Endothelial cell of umbilical vein (primary cell): ENCODE results near the gene TBCD. TPM values are rescaled to one million over a fixed set of nuclear protein-coding genes. Genes with fewer than 3 reads are reported as not detected.

Source experiments
- BruUV-seq: library from RNA; stranded (reverse); fragments of 400-500 nt; replicated peaks from 2 replicates; lab custom pipeline; 2021; lab: Mats Ljungman, UMichigan
- CTCF ChIA-PET: fragments of 300-600, 350-600 bp; sonication (Branson Sonifier 250); formaldehyde crosslinking; loops from one replicate; lab custom pipeline; 2021; ENCODE audit warnings: antibody characterized with exemption, inconsistent platforms; lab: Charles Lee
- POLR2A ChIA-PET: fragments of 300-600, 350-600 bp; sonication (Branson Sonifier 250); formaldehyde crosslinking; loops from one replicate; lab custom pipeline; 2021; ENCODE audit warnings: antibody characterized with exemption, inconsistent platforms; lab: Charles Lee
- DNase-seq: peaks from one replicate; pipeline ENCODE4 v3.0.0-alpha.2; 2011; ENCODE audit warnings: low read depth, low spot score
- FAIRE-seq: peaks from 2 replicates; lab custom pipeline; 2011; peaks lifted over from hg19 to GRCh38; lab: Jason Lieb, UNC
- H2AFZ ChIP-seq: 2 replicates; pipeline ENCODE4 v1.6.0; 2012; ENCODE audit warnings: low read depth, low read length, control low read depth, inconsistent platforms
- H3K27ac ChIP-seq: 2 replicates; pipeline ENCODE4 v1.5.1; 2011; ENCODE audit warnings: low read depth, mild to moderate bottlenecking, control low read depth, low read length, moderate library complexity; ENCODE audit not compliant: insufficient read depth
- H3K27me3 ChIP-seq, 2 experiments: 2 replicates each; pipeline versions ENCODE4 v1.6.0 to v1.6.1; 2011; ENCODE audit warnings: low read length in 2 of 2, mixed read lengths in 1 of 2; ENCODE audit not compliant: control insufficient read depth in 2 of 2, insufficient read depth in 2 of 2
- H3K36me3 ChIP-seq, 2 experiments: 2 replicates in 1 of 2; 3 replicates in 1 of 2; pipeline ENCODE4 v1.5.1; 2011; ENCODE audit warnings: low read length in 2 of 2, mild to moderate bottlenecking in 1 of 2, moderate library complexity in 1 of 2; ENCODE audit not compliant: control insufficient read depth in 2 of 2, insufficient read depth in 2 of 2; ENCODE audit errors: extremely low read depth in 1 of 2
- H3K4me1 ChIP-seq: 3 replicates; pipeline ENCODE4 v1.5.1; 2011; ENCODE audit warnings: mild to moderate bottlenecking, low read length; ENCODE audit not compliant: control insufficient read depth, insufficient read depth; ENCODE audit errors: extremely low read depth
- H3K4me2 ChIP-seq: 2 replicates; pipeline ENCODE4 v1.6.1; 2011; ENCODE audit warnings: low read length, control low read depth, mixed read lengths; ENCODE audit not compliant: insufficient read depth
- H3K4me3 ChIP-seq, 3 experiments: fragments of 200-600 bp in 1 of 3; sonication (generic), shearing (Covaris generic) in 1 of 3; replicated peaks in 1 of 3; 2 replicates each; pipeline ENCODE4 v1.5.1; 2011 to 2016; ENCODE audit warnings: control low read depth in 3 of 3, low read length in 3 of 3, mild to moderate bottlenecking in 2 of 3, inconsistent platforms in 1 of 3, low read depth in 1 of 3, moderate library complexity in 1 of 3; ENCODE audit not compliant: insufficient read depth in 1 of 3
- H3K79me2 ChIP-seq: 2 replicates; pipeline ENCODE4 v1.6.0; 2012; ENCODE audit warnings: low read length, inconsistent platforms; ENCODE audit not compliant: control insufficient read depth, insufficient read depth
- H3K9ac ChIP-seq: replicated peaks from 2 replicates; pipeline ENCODE3; 2011; ENCODE audit warnings: low read length, control low read depth; ENCODE audit not compliant: insufficient read depth; ENCODE audit errors: extremely low read depth
- H3K9me1 ChIP-seq: replicated peaks from 3 replicates; pipeline ENCODE4 v1.6.0; 2011; ENCODE audit warnings: mild to moderate bottlenecking, low read length; ENCODE audit not compliant: control insufficient read depth, insufficient read depth; ENCODE audit errors: extremely low read depth
- H3K9me3 ChIP-seq: replicated peaks from 2 replicates; pipeline ENCODE4 v1.5.1; 2012; ENCODE audit warnings: low read length, inconsistent platforms; ENCODE audit not compliant: control insufficient read depth, insufficient read depth
- H4K20me1 ChIP-seq: replicated peaks from 2 replicates; pipeline ENCODE3; 2011; ENCODE audit warnings: mild to moderate bottlenecking, low read length; ENCODE audit not compliant: control insufficient read depth, insufficient read depth; ENCODE audit errors: extremely low read depth
- CTCF ChIP-seq, 2 donors: IDR thresholded peaks; 1 replicate in 1 of 2; 2 replicates in 1 of 2; pipeline ENCODE4 v1.5.1; 2011; ENCODE audit warnings: low read length in 2 of 2, mild to moderate bottlenecking in 2 of 2, moderate library complexity in 2 of 2, control low read depth in 1 of 2, inconsistent platforms in 1 of 2, low read depth in 1 of 2; ENCODE audit not compliant: insufficient read depth in 1 of 2; ENCODE audit errors: extremely low read depth in 1 of 2
- EZH2 ChIP-seq: IDR thresholded peaks from 2 replicates; pipeline ENCODE4 v1.6.1; 2012; ENCODE audit warnings: borderline replicate concordance, low read depth, mild to moderate bottlenecking, moderate library complexity, low read length, inconsistent platforms; ENCODE audit not compliant: severe bottlenecking
- FOS ChIP-seq: IDR thresholded peaks from 2 replicates; pipeline ENCODE4 v1.6.1; 2011; ENCODE audit warnings: mild to moderate bottlenecking, low read length, moderate library complexity, borderline replicate concordance; ENCODE audit not compliant: insufficient read depth
- GATA2 ChIP-seq: IDR thresholded peaks from 2 replicates; pipeline ENCODE4 v1.7.0; 2011; ENCODE audit warnings: low read depth, mild to moderate bottlenecking, moderate library complexity, mixed read lengths, low read length; ENCODE audit not compliant: insufficient read length, insufficient read depth
- JUN ChIP-seq: IDR thresholded peaks from 2 replicates; pipeline ENCODE4 v1.6.1; 2011; ENCODE audit warnings: borderline replicate concordance, low read depth; ENCODE audit not compliant: insufficient read length, insufficient read depth
- MAX ChIP-seq: IDR thresholded peaks from 2 replicates; pipeline ENCODE4 v1.6.1; 2011; ENCODE audit not compliant: insufficient read depth, insufficient read length
- MYC ChIP-seq: IDR thresholded peaks from one replicate; pipeline ENCODE4 v1.6.1; 2011; ENCODE audit warnings: mild to moderate bottlenecking, low read depth, low read length
- POLR2A ChIP-seq: IDR thresholded peaks from 2 replicates; pipeline ENCODE4 v1.6.1; 2012; ENCODE audit warnings: low read depth, mild to moderate bottlenecking, control low read depth, low read length
- POLR2AphosphoS5 ChIP-seq: IDR thresholded peaks from 2 replicates; pipeline ENCODE4 v1.6.1; 2012; ENCODE audit warnings: low read depth, mild to moderate bottlenecking, control low read depth, low read length, moderate library complexity; ENCODE audit not compliant: insufficient read depth
- dilution Hi-C: fragments of 300-500 bp; cut with MboI; formaldehyde crosslinking; loops from one replicate; pipeline ENCODE4 v1.15.0; 2019; ENCODE audit warnings: low sequenced_read_pairs; ENCODE audit not compliant: extremely low pct_ligation_motif_present
- intact Hi-C: fragments of 100-400 bp; cut with micrococcal nuclease; formaldehyde crosslinking; loops from one replicate; pipeline ENCODE4 v1.10.0; 2022
- polyA plus RNA-seq, 4 experiments: library from polyadenylated mRNA; depleted of rRNA in 3 of 4; stranded (reverse) in 3 of 4; unstranded in 1 of 4; fragments of >200 nt; gene quantifications; 2 replicates each; pipeline versions ENCODE4 v1.2.1 to v1.2.3, GENCODE V29; 2011 to 2012; ENCODE audit warnings: missing spikeins in 1 of 4
- total RNA-seq: library from RNA; stranded (reverse); gene quantifications from 2 replicates; pipeline ENCODE4 v1.2.3, GENCODE V29; 2021

TBCD gene
- total and polyA plus RNA-seq, 2 donors (not counting 3 experiments of a cell fraction or from before 2014, with no cell fraction given), result 121 to 145 TPM

GRCh38 chr17:82957469-82957795, 205.6 kb downstream of the TBCD start:
- intact Hi-C loops (no loop called here), dilution Hi-C loops (no loop called here)
- H3K4me1 ChIP-seq, result no peaks in the 10 kb centered on the region
- CTCF ChIA-PET, result no interaction called here
- H3K79me2 ChIP-seq, result no peaks in the 10 kb centered on the region
- no peak overlapping the region for H3K27ac ChIP-seq
- H3K9me3 ChIP-seq, result no peaks in the 10 kb centered on the region
- TF ChIP-seq POLR2A (no peak), MAX (no peak), EZH2 (no peak), GATA2 (no peak), JUN (no peak), POLR2AphosphoS5 (no peak), CTCF (IDR thresholded peaks at IDR 0.05; ENCODE audit: extremely low read depth in 1 of 2, insufficient read depth in 1 of 2, low read depth in 1 of 2, low read length in 2 of 2) (no peak), MYC (no peak), FOS (no peak)
- no peak overlapping the region for H3K9ac ChIP-seq
- BruUV-seq, result no TSS peak
- no peaks in the 10 kb centered on the region for H3K9me1 ChIP-seq
- FAIRE-seq (no peak), DNase-seq (no peak)
- no peaks in the 10 kb centered on the region for H3K36me3 ChIP-seq
- no peaks in the 10 kb centered on the region for H3K27me3 ChIP-seq
- H2AFZ ChIP-seq, result no peak overlapping the region
- no peaks in the 10 kb centered on the region for H4K20me1 ChIP-seq
- no peak overlapping the region for H3K4me3 ChIP-seq
- POLR2A ChIA-PET, result no interaction called here
- no peak overlapping the region for H3K4me2 ChIP-seq
